H9 (cell line): ENCODE results near the gene PRR29. TPM values are rescaled to one million over a fixed set of nuclear protein-coding genes. Genes with fewer than 3 reads are reported as not detected.

Experiments
- DNase-seq: peaks from one replicate; pipeline ENCODE4 v3.0.0-alpha.2; 2017
- H2AFZ ChIP-seq: one replicate; pipeline ENCODE4 v1.6.1; 2013; ENCODE audit warnings: mild to moderate bottlenecking, low read length, control low read depth, moderate library complexity
- H2AK5ac ChIP-seq: 2 replicates; pipeline ENCODE4 v1.6.1; 2013; ENCODE audit warnings: low read length, control low read depth, mixed read lengths; ENCODE audit not compliant: insufficient read length
- H2BK120ac ChIP-seq: one replicate; pipeline ENCODE4 v1.6.1; 2013; ENCODE audit warnings: low read depth, mild to moderate bottlenecking, low read length, control low read depth, inconsistent platforms; ENCODE audit not compliant: poor library complexity, severe bottlenecking
- H2BK12ac ChIP-seq: 2 replicates; pipeline ENCODE4 v1.6.1; 2013; ENCODE audit warnings: low read length, control low read depth, mixed read lengths, low read depth; ENCODE audit not compliant: insufficient read length
- H2BK15ac ChIP-seq: 2 replicates; pipeline ENCODE4 v1.6.1; 2013; ENCODE audit warnings: low read depth, low read length, control low read depth
- H2BK20ac ChIP-seq: one replicate; pipeline ENCODE4 v1.6.1; 2013; ENCODE audit warnings: low read depth, mild to moderate bottlenecking, low read length, control low read depth, inconsistent platforms; ENCODE audit not compliant: poor library complexity, severe bottlenecking
- H2BK5ac ChIP-seq: 2 replicates; pipeline ENCODE4 v1.6.1; 2013; ENCODE audit warnings: low read length, control low read depth, mixed read lengths; ENCODE audit not compliant: insufficient read length
- H3K14ac ChIP-seq: 2 replicates; pipeline ENCODE4 v1.6.1; 2013; ENCODE audit warnings: low read length, control low read depth; ENCODE audit not compliant: insufficient read depth
- H3K18ac ChIP-seq: 2 replicates; pipeline ENCODE4 v1.6.1; 2013; ENCODE audit warnings: low read depth, mild to moderate bottlenecking, mixed read lengths, low read length, control low read depth; ENCODE audit not compliant: insufficient read length
- H3K23ac ChIP-seq: 2 replicates; pipeline ENCODE4 v1.6.1; 2013; ENCODE audit warnings: low read length, control low read depth, mixed read lengths, low read depth; ENCODE audit not compliant: insufficient read length
- H3K23me2 ChIP-seq: 2 replicates; pipeline ENCODE4 v1.6.1; 2013; ENCODE audit warnings: low read depth, mild to moderate bottlenecking, mixed read lengths, low read length, control low read depth; ENCODE audit not compliant: insufficient read length, poor library complexity, severe bottlenecking
- H3K27ac ChIP-seq: 2 replicates; pipeline ENCODE4 v1.5.1; 2013; ENCODE audit warnings: low read length, control low read depth, mixed read lengths, low read depth; ENCODE audit not compliant: insufficient read length
- H3K27me3 ChIP-seq: 2 replicates; pipeline ENCODE4 v1.6.1; 2013; ENCODE audit warnings: low read length, control low read depth, inconsistent platforms; ENCODE audit not compliant: insufficient read depth
- H3K4ac ChIP-seq: 2 replicates; pipeline ENCODE4 v1.6.1; 2013; ENCODE audit warnings: low read depth, mild to moderate bottlenecking, control low read depth, inconsistent platforms, low read length, moderate library complexity
- H3K4me1 ChIP-seq: 2 replicates; pipeline ENCODE4 v1.6.1; 2013; ENCODE audit warnings: low read length, control low read depth, inconsistent platforms; ENCODE audit not compliant: insufficient read depth
- H3K4me2 ChIP-seq: 2 replicates; pipeline ENCODE4 v1.6.1; 2013; ENCODE audit warnings: low read length, control low read depth, mixed read lengths; ENCODE audit not compliant: insufficient read length, insufficient read depth
- H3K56ac ChIP-seq: 2 replicates; pipeline ENCODE4 v1.6.1; 2013; ENCODE audit warnings: low read depth, mild to moderate bottlenecking, mixed read lengths, low read length, control low read depth; ENCODE audit not compliant: insufficient read length
- H3K79me1 ChIP-seq: 2 replicates; pipeline ENCODE4 v1.6.1; 2013; ENCODE audit warnings: low read depth, mild to moderate bottlenecking, moderate library complexity, low read length, control low read depth, inconsistent platforms; ENCODE audit not compliant: insufficient read depth, poor library complexity, severe bottlenecking
- H3K79me2 ChIP-seq: 2 replicates; pipeline ENCODE4 v1.6.1; 2013; ENCODE audit warnings: low read length, control low read depth, inconsistent platforms; ENCODE audit not compliant: insufficient read depth
- H3K9ac ChIP-seq: 2 replicates; pipeline ENCODE4 v1.6.1; 2013; ENCODE audit warnings: low read length, control low read depth, mixed read lengths; ENCODE audit not compliant: insufficient read length; ENCODE audit errors: extremely low read depth
- H3K9me3 ChIP-seq: one replicate; pipeline ENCODE4 v1.6.1; 2013; ENCODE audit warnings: low read depth, low read length, inconsistent platforms; ENCODE audit not compliant: control insufficient read depth
- H3T11ph ChIP-seq: one replicate; pipeline ENCODE4 v1.6.1; 2013; ENCODE audit warnings: mild to moderate bottlenecking, low read length, control low read depth, inconsistent platforms
- H4K20me1 ChIP-seq: one replicate; pipeline ENCODE4 v1.6.1; 2013; ENCODE audit not compliant: control insufficient read depth, insufficient read length, insufficient read depth
- H4K5ac ChIP-seq: 2 replicates; pipeline ENCODE4 v1.6.1; 2013; ENCODE audit warnings: low read depth, mild to moderate bottlenecking, mixed read lengths, low read length, control low read depth; ENCODE audit not compliant: insufficient read length
- H4K8ac ChIP-seq: replicated peaks from 2 replicates; pipeline ENCODE4 v1.6.1; 2013; ENCODE audit warnings: low read length, control low read depth, mixed read lengths, low read depth; ENCODE audit not compliant: insufficient read length
- H4K91ac ChIP-seq: 2 replicates; pipeline ENCODE4 v1.6.1; 2013; ENCODE audit warnings: low read depth, mild to moderate bottlenecking, moderate library complexity, mixed read lengths, low read length, control low read depth; ENCODE audit not compliant: insufficient read length
- H3K27ac Mint-ChIP-seq, 3 experiments: 2 replicates in 2 of 3; 3 replicates in 1 of 3; pipeline ENCODE4 v1.8.0; 2020 to 2021; ENCODE audit warnings: mixed read lengths in 3 of 3, mild to moderate bottlenecking in 1 of 3, moderate library complexity in 1 of 3
- H3K27me3 Mint-ChIP-seq: 2 replicates; pipeline ENCODE4 v1.8.0; 2021; ENCODE audit warnings: low read depth, mild to moderate bottlenecking, moderate library complexity, mixed read lengths
- H3K36me3 Mint-ChIP-seq, 3 experiments: 2 replicates in 2 of 3; 3 replicates in 1 of 3; pipeline ENCODE4 v1.8.0; 2020 to 2021; ENCODE audit warnings: low read depth in 3 of 3, mixed read lengths in 3 of 3; ENCODE audit not compliant: insufficient read depth in 1 of 3
- H3K4me1 Mint-ChIP-seq, 2 experiments: 2 replicates each; pipeline ENCODE4 v1.8.0; 2020; ENCODE audit warnings: mixed read lengths in 2 of 2
- H3K4me3 Mint-ChIP-seq, 2 experiments: 2 replicates in 1 of 2; 3 replicates in 1 of 2; pipeline ENCODE4 v1.8.0; 2020 to 2021; ENCODE audit warnings: mild to moderate bottlenecking in 2 of 2, mixed read lengths in 2 of 2, moderate library complexity in 1 of 2
- H3K9me3 Mint-ChIP-seq, 2 experiments: 2 replicates in 1 of 2; 3 replicates in 1 of 2; pipeline ENCODE4 v1.8.0; 2020; ENCODE audit warnings: mild to moderate bottlenecking in 2 of 2, mixed read lengths in 2 of 2, moderate library complexity in 1 of 2
- WGBS: extraction: QIAGEN DNeasy Blood & Tissue Kit; methylation state at CpG from one replicate; pipeline ENCODE4 v1.1.7; 2013; ENCODE audit warnings: missing lambda C conversion rate, low lambda C conversion rate, mixed read lengths; ENCODE audit not compliant: insufficient read length; ENCODE audit errors: extremely low coverage; 5-methylcytosine and 5-hydroxymethylcytosine counted together
- total RNA-seq: library from RNA; stranded (reverse); gene quantifications from 2 replicates; pipeline ENCODE4 v1.2.1, GENCODE V29; 2021
- TF ChIP-seq, protein P1 (sequence below): fragments of 200-600 bp; sonication (generic); conservative IDR thresholded peaks from 3 replicates; pipeline ENCODE4 v1.8.0; 2021; ENCODE audit warnings: antibody characterized with exemption, mild to moderate bottlenecking

The PRR29 gene
- total RNA-seq, 1 experiment from 2014 or later = 0.87 TPM

DNA sequence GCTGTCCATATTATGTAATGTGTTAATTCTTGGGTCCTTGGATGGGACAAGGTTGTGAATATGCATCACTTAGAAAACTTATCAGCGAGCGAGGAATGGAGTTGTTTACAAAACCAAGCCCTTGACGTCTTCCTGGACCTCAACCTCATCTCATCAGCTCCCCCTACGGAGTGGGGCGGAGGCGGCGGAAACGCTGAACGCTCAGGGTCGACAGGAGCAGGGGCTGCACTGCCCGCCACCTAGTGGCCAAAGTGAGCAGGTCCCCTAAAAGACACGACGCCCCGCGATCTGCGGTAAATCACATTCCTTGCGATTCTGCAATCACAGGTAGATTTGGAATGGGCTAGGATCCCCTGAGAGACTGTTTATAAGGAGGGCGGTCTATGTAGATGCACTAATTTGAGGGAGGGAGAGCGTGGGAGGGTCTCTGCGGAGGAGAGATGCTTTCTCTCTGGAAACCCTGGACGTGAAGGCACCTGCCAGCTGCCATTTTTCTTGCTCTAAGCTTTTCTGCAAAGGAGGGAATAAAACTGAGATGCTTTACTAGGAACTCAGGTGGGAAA, 27.7 kb downstream of the PRR29 start:
- H3K4me3 Mint-ChIP-seq = peak overlapping the region; percentile 12 to 43; a peak in 3 of 5 replicates
- TF ChIP-seq, protein P1, sequence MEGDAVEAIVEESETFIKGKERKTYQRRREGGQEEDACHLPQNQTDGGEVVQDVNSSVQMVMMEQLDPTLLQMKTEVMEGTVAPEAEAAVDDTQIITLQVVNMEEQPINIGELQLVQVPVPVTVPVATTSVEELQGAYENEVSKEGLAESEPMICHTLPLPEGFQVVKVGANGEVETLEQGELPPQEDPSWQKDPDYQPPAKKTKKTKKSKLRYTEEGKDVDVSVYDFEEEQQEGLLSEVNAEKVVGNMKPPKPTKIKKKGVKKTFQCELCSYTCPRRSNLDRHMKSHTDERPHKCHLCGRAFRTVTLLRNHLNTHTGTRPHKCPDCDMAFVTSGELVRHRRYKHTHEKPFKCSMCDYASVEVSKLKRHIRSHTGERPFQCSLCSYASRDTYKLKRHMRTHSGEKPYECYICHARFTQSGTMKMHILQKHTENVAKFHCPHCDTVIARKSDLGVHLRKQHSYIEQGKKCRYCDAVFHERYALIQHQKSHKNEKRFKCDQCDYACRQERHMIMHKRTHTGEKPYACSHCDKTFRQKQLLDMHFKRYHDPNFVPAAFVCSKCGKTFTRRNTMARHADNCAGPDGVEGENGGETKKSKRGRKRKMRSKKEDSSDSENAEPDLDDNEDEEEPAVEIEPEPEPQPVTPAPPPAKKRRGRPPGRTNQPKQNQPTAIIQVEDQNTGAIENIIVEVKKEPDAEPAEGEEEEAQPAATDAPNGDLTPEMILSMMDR = peak; percentile 99

More for the DNA sequence above, 27.7 kb downstream of the PRR29 start:
- no peaks in the 10 kb centered on the region for H3K9me3 ChIP-seq
- DNase-seq = peak; percentile 92
- no peaks in the 10 kb centered on the region for H3K4me1 ChIP-seq
- H3K56ac ChIP-seq = no peak overlapping the region
- H3K36me3 Mint-ChIP-seq = no peaks in the 10 kb centered on the region
- no peak overlapping the region for H3K9ac ChIP-seq
- H4K8ac ChIP-seq = peak overlapping the region; percentile 61
- no CpG with 5 or more reads among the region's 21 CpGs for WGBS
- no peak overlapping the region for H2BK15ac ChIP-seq
- H3K27ac Mint-ChIP-seq = no peak overlapping the region
- no peak overlapping the region for H2BK120ac ChIP-seq
- H2BK20ac ChIP-seq = no peak overlapping the region
- no peaks in the 10 kb centered on the region for H3K23me2 ChIP-seq
- peaks cover 12% of the 10 kb centered on the region for H3K27me3 Mint-ChIP-seq
- no peak overlapping the region for H2BK12ac ChIP-seq
- H3K4ac ChIP-seq = no peak overlapping the region
- no peak overlapping the region for H3K27ac ChIP-seq
- H2AFZ ChIP-seq = peak overlapping the region; percentile 90
- H3K18ac ChIP-seq = no peak overlapping the region
- no peak overlapping the region for H3K14ac ChIP-seq
- H4K20me1 ChIP-seq = no peaks in the 10 kb centered on the region
- no peaks in the 10 kb centered on the region for H3K79me2 ChIP-seq
- H2AK5ac ChIP-seq = no peak overlapping the region
- H3K4me1 Mint-ChIP-seq = peaks cover 3% of the 10 kb centered on the region in 2 experiments; a peak in 2 of 4 replicates
- no peak overlapping the region for H3T11ph ChIP-seq
- no peak overlapping the region for H4K5ac ChIP-seq
- no peaks in the 10 kb centered on the region; a peak in 1 of 5 replicates for H3K9me3 Mint-ChIP-seq
- no peaks in the 10 kb centered on the region for H3K79me1 ChIP-seq
- no peak overlapping the region for H2BK5ac ChIP-seq
- no peak overlapping the region for H3K23ac ChIP-seq
- no peaks in the 10 kb centered on the region for H3K27me3 ChIP-seq
- H3K4me2 ChIP-seq = peak overlapping the region; percentile 22
- H4K91ac ChIP-seq = no peak overlapping the region
